NCI-H146 treated with DMSO at 0.1 percent for 48 hours (cell line): Measurements from ENCODE around the gene PMIS2.

ENCODE experiments used
- DNase-seq: peaks from one replicate; lab custom pipeline; 2025; ENCODE audit not compliant: unreplicated experiment; lab: John Stamatoyannopoulos, UW

The PMIS2 gene

GRCh38 chr19:35628264-35628564, 42.2 kb downstream of the PMIS2 start:
- DNase-seq, result no peak

GRCh38 chr19:35628565-35629331, 42.8 kb downstream of the PMIS2 start, which contains the start of gene RBM42:
RBM42 (plus strand) TSS chr19:35629036; CDS start chr19:35629154, 118 bp downstream.
- peak; percentile 95 for DNase-seq

GRCh38 chr19:35629332-35629633, 43.3 kb downstream of the PMIS2 start:
- no peak for DNase-seq

DNA sequence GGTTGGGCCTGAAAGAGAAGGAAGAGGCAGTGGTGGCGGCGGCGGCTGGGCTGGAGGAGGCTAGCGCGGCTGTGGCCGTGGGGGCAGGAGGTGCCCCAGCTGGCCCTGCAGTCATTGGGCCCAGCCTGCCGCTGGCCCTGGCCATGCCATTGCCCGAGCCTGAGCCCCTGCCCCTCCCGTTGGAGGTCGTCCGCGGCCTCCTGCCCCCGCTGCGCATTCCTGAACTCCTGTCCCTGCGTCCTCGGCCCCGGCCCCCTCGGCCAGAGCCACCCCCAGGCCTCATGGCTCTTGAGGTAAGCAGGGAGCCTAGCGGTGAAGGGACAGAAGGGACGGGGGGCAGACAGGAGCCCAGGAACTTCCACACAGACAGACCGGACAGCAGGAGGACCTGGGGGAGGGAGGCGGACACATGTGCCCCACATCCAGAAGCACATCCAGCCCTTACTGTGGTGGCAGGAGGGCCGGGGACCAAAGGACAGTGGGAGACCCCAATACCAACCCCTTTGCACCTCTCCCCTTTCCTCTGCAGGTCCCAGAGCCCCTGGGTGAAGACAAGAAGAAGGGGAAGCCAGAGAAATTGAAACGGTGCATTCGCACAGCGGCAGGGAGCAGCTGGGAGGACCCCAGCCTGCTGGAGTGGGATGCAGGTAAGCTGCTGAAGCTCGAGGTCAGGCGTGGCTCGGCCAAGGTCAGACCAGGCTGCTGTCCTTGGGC, 47.9 kb downstream of the PMIS2 start:
- DNase-seq, result no peak

GRCh38 chr19:35636651-35637050, 50.7 kb downstream of the PMIS2 start:
- no peak for DNase-seq
